HG03432 (cell line): ENCODE measurements around the gene SYT14.
"Not testable (repeated sequence)": the region's sequence is repeated elsewhere in the genome, so short reads cannot be mapped to it uniquely, and the experiment has no call there.

Source experiments
- ATAC-seq: cut with Tn5 transposase; IDR thresholded peaks from one replicate; pipeline ENCODE4 v1.9.1; 2021; ENCODE audit warnings: mild to moderate bottlenecking, moderate library complexity; ENCODE audit not compliant: unreplicated experiment

SYT14 gene

GRCh38 chr1:209936125-209936524, 1.9 kb upstream of the SYT14 start:
- no peak for ATAC-seq

GRCh38 chr1:209945377-209945776, 7.4 kb downstream of the SYT14 start:
- no peak for ATAC-seq

- no peak for ATAC-seq
Observed at GRCh38 chr1:209948155-209948554, 10.1 kb downstream of the SYT14 start.

- no peak for ATAC-seq
Observed at GRCh38 chr1:209956116-209956515, 18.1 kb downstream of the SYT14 start.

- ATAC-seq = no peak
Observed at GRCh38 chr1:209959623-209960022, 21.6 kb downstream of the SYT14 start.

GRCh38 chr1:209960926-209961325, 22.9 kb downstream of the SYT14 start:
- ATAC-seq = no peak

GRCh38 chr1:209962388-209962787, 24.4 kb downstream of the SYT14 start:
- ATAC-seq = no peak

- ATAC-seq = no peak
Observed at GRCh38 chr1:209962856-209963255, 24.8 kb downstream of the SYT14 start.

- ATAC-seq = no peak
Observed at GRCh38 chr1:209965996-209966395, 28.0 kb downstream of the SYT14 start.

- not testable (repeated sequence) for ATAC-seq
Observed at GRCh38 chr1:209978721-209979120, 40.7 kb downstream of the SYT14 start.

- ATAC-seq = no peak
Observed at GRCh38 chr1:209983953-209984352, 45.9 kb downstream of the SYT14 start.

GRCh38 chr1:209985002-209985401, 47.0 kb downstream of the SYT14 start:
- no peak for ATAC-seq

- no peak for ATAC-seq
Observed at GRCh38 chr1:209988706-209989105, 50.7 kb downstream of the SYT14 start.

- peak; percentile 56 for ATAC-seq
Observed at GRCh38 chr1:209989525-209989924, 51.5 kb downstream of the SYT14 start.

- no peak for ATAC-seq
Observed at GRCh38 chr1:209993061-209993830, 55.2 kb downstream of the SYT14 start.

- ATAC-seq = no peak
Observed at GRCh38 chr1:209996348-209996747, 58.3 kb downstream of the SYT14 start.

GRCh38 chr1:209999005-209999404, 61.0 kb downstream of the SYT14 start:
- ATAC-seq = no peak

- no peak for ATAC-seq
Observed at GRCh38 chr1:210001751-210002150, 63.7 kb downstream of the SYT14 start.

GRCh38 chr1:210003501-210003900, 65.5 kb downstream of the SYT14 start:
- no peak for ATAC-seq

GRCh38 chr1:210010161-210010560, 72.1 kb downstream of the SYT14 start:
- ATAC-seq = no peak

GRCh38 chr1:210021145-210021860, 83.3 kb downstream of the SYT14 start:
- ATAC-seq = no peak

- no peak for ATAC-seq
Observed at GRCh38 chr1:210022044-210022443, 84.0 kb downstream of the SYT14 start.
